Hepatocyte (in vitro differentiated cells): ENCODE measurements around the gene IGF2BP3. TPM values are rescaled to one million over a fixed set of nuclear protein-coding genes. Genes with fewer than 3 reads are reported as not detected.

Experiments
- DNase-seq: peaks from one replicate; pipeline ENCODE4 v3.0.0-alpha.2; 2016; ENCODE audit warnings: low spot score
- H2AFZ ChIP-seq: fragments of 200-600 bp; sonication (generic); 2 replicates; pipeline ENCODE4 v1.6.0; 2016; ENCODE audit warnings: antibody characterized with exemption, mild to moderate bottlenecking
- H3K27ac ChIP-seq: fragments of 200-600 bp; sonication (generic); 2 replicates; pipeline ENCODE4 v1.5.1; 2016; ENCODE audit warnings: mild to moderate bottlenecking
- H3K27me3 ChIP-seq: fragments of 200-600 bp; sonication (generic); 2 replicates; pipeline ENCODE4 v1.6.1; 2016
- H3K36me3 ChIP-seq: fragments of 200-600 bp; sonication (generic); replicated peaks from 2 replicates; pipeline ENCODE4 v1.5.1; 2016; ENCODE audit warnings: low read depth; ENCODE audit not compliant: insufficient read depth
- H3K4me1 ChIP-seq: fragments of 200-600 bp; sonication (generic); 2 replicates; pipeline ENCODE4 v1.5.1; 2016; ENCODE audit warnings: mild to moderate bottlenecking, moderate library complexity; ENCODE audit not compliant: insufficient read depth
- H3K4me2 ChIP-seq: fragments of 200-600 bp; sonication (generic); 2 replicates; pipeline ENCODE4 v1.6.0; 2016
- H3K4me3 ChIP-seq: fragments of 200-600 bp; sonication (generic); 2 replicates; pipeline ENCODE4 v1.5.1; 2016; ENCODE audit warnings: mild to moderate bottlenecking
- H3K79me2 ChIP-seq: fragments of 200-600 bp; sonication (generic); 2 replicates; pipeline ENCODE4 v1.6.0; 2017; ENCODE audit warnings: mild to moderate bottlenecking
- H3K9me2 ChIP-seq: fragments of 200-600 bp; sonication (generic); replicated peaks from 2 replicates; pipeline ENCODE4 v1.6.0; 2017; ENCODE audit warnings: mild to moderate bottlenecking; ENCODE audit not compliant: insufficient read depth
- H3K9me3 ChIP-seq: fragments of 200-600 bp; sonication (generic); 2 replicates; pipeline ENCODE4 v1.5.1; 2016; ENCODE audit warnings: low read depth, mild to moderate bottlenecking
- H4K20me1 ChIP-seq: fragments of 200-600 bp; sonication (generic); 2 replicates; pipeline ENCODE4 v1.6.0; 2016; ENCODE audit warnings: mild to moderate bottlenecking; ENCODE audit not compliant: insufficient read depth, poor library complexity, severe bottlenecking
- CTCF ChIP-seq: fragments of 200-600 bp; sonication (generic); IDR thresholded peaks from 2 replicates; pipeline ENCODE4 v1.5.1; 2016; ENCODE audit warnings: antibody characterized with exemption, mild to moderate bottlenecking; ENCODE audit not compliant: poor library complexity
- EZH2 ChIP-seq: fragments of 200-600 bp; sonication (generic); IDR thresholded peaks from 2 replicates; pipeline ENCODE4 v1.6.1; 2016; ENCODE audit warnings: antibody characterized with exemption, mild to moderate bottlenecking, borderline replicate concordance
- EZH2phosphoT487 ChIP-seq: fragments of 200-600 bp; sonication (generic); IDR thresholded peaks from one replicate; pipeline ENCODE4 v1.6.1; 2018; ENCODE audit warnings: antibody characterized with exemption, mild to moderate bottlenecking, low read depth, moderate library complexity; ENCODE audit not compliant: unreplicated experiment, severe bottlenecking
- WGBS: methylation state at CpG from one replicate; pipeline ENCODE4 v1.1.6; 2016; ENCODE audit warnings: low lambda C conversion rate; ENCODE audit errors: missing lambda C conversion rate; 5-methylcytosine and 5-hydroxymethylcytosine counted together
- polyA plus RNA-seq: library from polyadenylated mRNA; unstranded; fragments of >200 nt; fragmentation: Nextera tagmentation; extraction: Ambion mirVana; gene quantifications from 2 replicates; pipeline ENCODE4 v1.2.1, GENCODE V29; 2016
- total RNA-seq: library from RNA; depleted of rRNA; stranded (reverse); fragments of >200 nt; gene quantifications from 2 replicates; pipeline ENCODE4 v1.2.3, GENCODE V29; 2014

Gene IGF2BP3
- total and polyA plus RNA-seq, 2 experiments from 2014 or later: 28.9 to 73.1 TPM

DNA sequence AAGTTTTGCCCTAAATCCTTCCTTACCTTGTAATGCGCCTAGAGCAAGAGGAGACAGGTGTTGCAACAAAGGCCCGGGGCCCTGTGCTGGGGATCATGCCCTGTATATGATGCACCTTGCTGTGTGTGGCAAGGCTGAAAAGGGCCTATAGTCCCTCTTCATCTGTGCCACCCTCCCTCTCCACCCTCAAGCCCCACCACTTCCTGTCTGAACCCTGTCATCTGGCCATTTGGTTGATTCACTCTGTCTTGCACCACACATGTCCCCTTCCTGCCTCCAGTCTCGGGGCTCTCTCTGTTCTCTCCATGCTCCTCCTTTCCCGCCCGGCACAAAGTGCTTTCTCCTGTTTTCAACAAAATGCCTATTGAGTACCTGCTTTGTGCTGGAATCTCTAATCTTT lies 182.7 kb downstream of the IGF2BP3 start:
- H3K79me2 ChIP-seq: no peaks in the 10 kb centered on the region
- no peak overlapping the region for H3K4me3 ChIP-seq
- no peaks in the 10 kb centered on the region for H3K36me3 ChIP-seq
- no peaks in the 10 kb centered on the region for H3K9me3 ChIP-seq
- 89% methylated on average over 5 of the region's 5 CpGs for WGBS
- H3K9me2 ChIP-seq: no peaks in the 10 kb centered on the region
- no peak for DNase-seq
- no peak overlapping the region for H2AFZ ChIP-seq
- H3K27ac ChIP-seq: no peak overlapping the region
- no peaks in the 10 kb centered on the region for H3K27me3 ChIP-seq
- TF ChIP-seq EZH2: no peak
- no peak for TF ChIP-seq EZH2phosphoT487
- no peak for TF ChIP-seq CTCF
- no peaks in the 10 kb centered on the region for H3K4me1 ChIP-seq
- no peak overlapping the region for H3K4me2 ChIP-seq
- H4K20me1 ChIP-seq: no peaks in the 10 kb centered on the region

GRCh38 chr7:23285657-23286646 lies 184.3 kb downstream of the IGF2BP3 start:
- Histone ChIP-seq H3K79me2 (no peaks in the 10 kb centered on the region), H4K20me1 (no peaks in the 10 kb centered on the region), H3K9me3 (no peaks in the 10 kb centered on the region), H3K4me3 (no peak overlapping the region), H3K4me1 (no peaks in the 10 kb centered on the region), H3K27ac (no peak overlapping the region), H3K36me3 (no peaks in the 10 kb centered on the region), H3K4me2 (no peak overlapping the region), H3K9me2 (no peaks in the 10 kb centered on the region), H3K27me3 (no peaks in the 10 kb centered on the region), H2AFZ (no peak overlapping the region)
- no peak for DNase-seq
- TF ChIP-seq EZH2 (no peak), CTCF (no peak), EZH2phosphoT487 (no peak)
- WGBS: 90% methylated on average over 17 of the region's 18 CpGs

- TF ChIP-seq EZH2phosphoT487 (no peak), CTCF (no peak), EZH2 (no peak)
- no peaks in the 10 kb centered on the region for H3K36me3 ChIP-seq
- H3K4me1 ChIP-seq: no peaks in the 10 kb centered on the region
- WGBS: 94% methylated on average over 2 of the region's 2 CpGs
- no peak overlapping the region for H3K27ac ChIP-seq
- no peaks in the 10 kb centered on the region for H3K9me2 ChIP-seq
- H3K9me3 ChIP-seq: no peaks in the 10 kb centered on the region
- no peaks in the 10 kb centered on the region for H3K79me2 ChIP-seq
- no peak overlapping the region for H2AFZ ChIP-seq
- DNase-seq: no peak
- no peak overlapping the region for H3K4me2 ChIP-seq
- no peaks in the 10 kb centered on the region for H4K20me1 ChIP-seq
- H3K4me3 ChIP-seq: no peak overlapping the region
- no peaks in the 10 kb centered on the region for H3K27me3 ChIP-seq
These were observed 185.4 kb downstream of the IGF2BP3 start for GRCh38 chr7:23284871-23285270.
